HCT116 (cell line): ENCODE data around the gene BOLA2. TPM values are rescaled to one million over a fixed set of nuclear protein-coding genes. Genes with fewer than 3 reads are reported as not detected.
"Not testable (repeated sequence)": the region's sequence is repeated elsewhere in the genome, so short reads cannot be mapped to it uniquely, and the experiment has no call there.

Experiments
- ATAC-seq: fragments of 200-7000 bp; cut with Tn5 transposase; 2 replicates; pipeline ENCODE4 v1.9.1; 2020; ENCODE audit warnings: mild to moderate bottlenecking, moderate library complexity
- BruUV-seq: library from RNA; stranded (reverse); fragments of 400-500 nt; replicated peaks from 2 replicates; lab custom pipeline; 2021; lab: Mats Ljungman, UMichigan
- CTCF ChIA-PET: fragments of 300-600 bp; sonication (Branson Sonifier 250); formaldehyde crosslinking; loops from one replicate; lab custom pipeline; 2021; ENCODE audit warnings: antibody characterized with exemption; lab: Charles Lee
- POLR2A ChIA-PET: fragments of 300-600, 350-600 bp; sonication (Branson Sonifier 250); formaldehyde crosslinking; loops from one replicate; lab custom pipeline; 2021; ENCODE audit warnings: antibody characterized with exemption; lab: Charles Lee
- RAD21 ChIA-PET, 2 experiments: fragments of 300-600 bp; sonication (Branson Sonifier 250); formaldehyde crosslinking; loops; one replicate each; lab custom pipeline; 2023; ENCODE audit warnings: low total read pairs in 2 of 2; ENCODE audit not compliant: uncharacterized antibody in 2 of 2, unreplicated experiment in 2 of 2, low non-redundant PET in 1 of 2; lab: Charles Lee
- DNase-seq: peaks from one replicate; pipeline ENCODE4 v3.0.0-alpha.2; 2010; ENCODE audit warnings: low read depth, low spot score
- H2AFZ ChIP-seq: fragments of 200-600 bp; shearing (Covaris generic), sonication (generic); 2 replicates; pipeline ENCODE4 v1.6.1; 2017; ENCODE audit warnings: low read depth, mixed run types, mixed read lengths, antibody characterized with exemption, low read length; ENCODE audit not compliant: poor library complexity, severe bottlenecking
- H3K27ac ChIP-seq: 2 replicates; pipeline ENCODE4 v1.5.1; 2012; ENCODE audit warnings: low read depth, low read length
- H3K27me3 ChIP-seq: fragments of 200-600 bp; sonication (generic); 2 replicates; pipeline ENCODE4 v1.6.1; 2016; ENCODE audit warnings: mixed run types, low read length, mixed read lengths; ENCODE audit not compliant: insufficient read depth
- H3K36me3 ChIP-seq, 2 experiments: fragments of 200-500 bp in 1 of 2; fragments of 200-600 bp in 1 of 2; sonication (Bioruptor generic) in 1 of 2; sonication (generic) in 1 of 2; 2 replicates each; pipeline versions ENCODE4 v1.5.1 to v1.6.1; 2014 to 2016; ENCODE audit warnings: low read length in 2 of 2, inconsistent platforms in 1 of 2, mixed read lengths in 1 of 2, mixed run types in 1 of 2; ENCODE audit not compliant: insufficient read depth in 2 of 2, control insufficient read depth in 1 of 2
- H3K4me1 ChIP-seq, 2 experiments: fragments of 200-600 bp in 1 of 2; sonication (generic) in 1 of 2; 2 replicates each; pipeline versions ENCODE4 v1.5.1 to v1.6.1; 2012 to 2017; ENCODE audit warnings: low read length in 2 of 2, inconsistent platforms in 1 of 2, mild to moderate bottlenecking in 1 of 2, mixed read lengths in 1 of 2, mixed run types in 1 of 2, moderate library complexity in 1 of 2; ENCODE audit not compliant: insufficient read depth in 2 of 2, control insufficient read depth in 1 of 2
- H3K4me2 ChIP-seq: fragments of 200-600 bp; sonication (generic); 2 replicates; pipeline ENCODE4 v1.6.1; 2017; ENCODE audit warnings: mixed run types, low read length, mixed read lengths
- H3K4me3 ChIP-seq, 2 experiments: fragments of 200-600 bp in 1 of 2; sonication (generic) in 1 of 2; replicated peaks in 1 of 2; 2 replicates each; pipeline ENCODE4 v1.5.1; 2011 to 2016; ENCODE audit warnings: low read length in 2 of 2, control low read depth in 1 of 2, low read depth in 1 of 2, mild to moderate bottlenecking in 1 of 2, mixed read lengths in 1 of 2, mixed run types in 1 of 2
- H3K79me2 ChIP-seq: fragments of 200-600 bp; sonication (generic); 2 replicates; pipeline ENCODE4 v1.6.1; 2017; ENCODE audit warnings: mild to moderate bottlenecking, mixed run types, low read length, moderate library complexity, mixed read lengths; ENCODE audit not compliant: insufficient read depth
- H3K9ac ChIP-seq: fragments of 200-600 bp; sonication (generic); 2 replicates; pipeline ENCODE4 v1.6.1; 2016; ENCODE audit warnings: low read length, mixed read lengths
- H3K9me2 ChIP-seq: fragments of 200-600 bp; sonication (generic), shearing (Covaris generic); 2 replicates; pipeline ENCODE4 v1.6.1; 2017; ENCODE audit warnings: mixed run types, mild to moderate bottlenecking, moderate library complexity; ENCODE audit not compliant: insufficient read depth
- H3K9me3 ChIP-seq, 2 experiments: fragments of 200-500 bp in 1 of 2; fragments of 200-600 bp in 1 of 2; sonication (Bioruptor generic) in 1 of 2; sonication (generic) in 1 of 2; 2 replicates each; pipeline ENCODE4 v1.6.1; 2014 to 2017; ENCODE audit warnings: low read length in 2 of 2, mixed read lengths in 2 of 2, inconsistent platforms in 1 of 2, low read depth in 1 of 2, mild to moderate bottlenecking in 1 of 2, mixed run types in 1 of 2, moderate library complexity in 1 of 2; ENCODE audit not compliant: control insufficient read depth in 1 of 2, insufficient read depth in 1 of 2
- H4K20me1 ChIP-seq: fragments of 200-600 bp; sonication (generic), shearing (Covaris generic); 2 replicates; pipeline ENCODE4 v1.6.1; 2017; ENCODE audit warnings: mixed run types, mild to moderate bottlenecking, moderate library complexity; ENCODE audit not compliant: insufficient read depth
- intact Hi-C: fragments of 100-400 bp; cut with micrococcal nuclease; formaldehyde crosslinking; loops from 2 replicates; pipeline ENCODE4 v1.10.0; 2022
- total RNA-seq: library from RNA; stranded (reverse); gene quantifications from one replicate; pipeline ENCODE4 v1.2.1, GENCODE V29; 2021; ENCODE audit not compliant: unreplicated experiment

Gene BOLA2
- total RNA-seq, 1 experiment from 2014 or later = 9.5 TPM

GRCh38 chr16:29467654-29468366 is 13.7 kb upstream of the BOLA2 start:
- H3K27me3 ChIP-seq, CTCF ChIA-PET, H4K20me1 ChIP-seq, H2AFZ ChIP-seq, H3K9me3 ChIP-seq, H3K79me2 ChIP-seq, H3K4me3 ChIP-seq, H3K9me2 ChIP-seq, POLR2A ChIA-PET, H3K27ac ChIP-seq, BruUV-seq, H3K9ac ChIP-seq, DNase-seq, H3K4me1 ChIP-seq, H3K4me2 ChIP-seq, intact Hi-C loops, RAD21 ChIA-PET, H3K36me3 ChIP-seq: not testable (repeated sequence)
- ATAC-seq = peak; percentile 66

GRCh38 chr16:29466904-29467303 is 12.8 kb upstream of the BOLA2 start:
- H3K4me2 ChIP-seq, H3K9me3 ChIP-seq, H3K9ac ChIP-seq, intact Hi-C loops, CTCF ChIA-PET, BruUV-seq, H3K36me3 ChIP-seq, RAD21 ChIA-PET, H3K9me2 ChIP-seq, DNase-seq, H3K4me3 ChIP-seq, H3K27ac ChIP-seq, H3K27me3 ChIP-seq, H2AFZ ChIP-seq, POLR2A ChIA-PET, H3K79me2 ChIP-seq, H4K20me1 ChIP-seq, H3K4me1 ChIP-seq: not testable (repeated sequence)
- ATAC-seq = peak; percentile 39

- RAD21 ChIA-PET, CTCF ChIA-PET, POLR2A ChIA-PET, H3K27ac ChIP-seq, H3K9me3 ChIP-seq, H2AFZ ChIP-seq, H3K4me1 ChIP-seq, H3K79me2 ChIP-seq, DNase-seq, H3K4me2 ChIP-seq, H4K20me1 ChIP-seq, intact Hi-C loops, H3K9me2 ChIP-seq, H3K4me3 ChIP-seq, H3K36me3 ChIP-seq, H3K27me3 ChIP-seq, BruUV-seq, H3K9ac ChIP-seq: not testable (repeated sequence)
- ATAC-seq = peak; percentile 63
Measured at GRCh38 chr16:29465985-29466824, 12.1 kb upstream of the BOLA2 start.

GRCh38 chr16:29460647-29461030 is 6.5 kb upstream of the BOLA2 start:
- BruUV-seq, H3K9ac ChIP-seq, H3K27ac ChIP-seq, POLR2A ChIA-PET, H3K9me3 ChIP-seq, H4K20me1 ChIP-seq, H3K4me3 ChIP-seq, H3K79me2 ChIP-seq, H3K4me1 ChIP-seq, H3K4me2 ChIP-seq, intact Hi-C loops, H3K9me2 ChIP-seq, DNase-seq, CTCF ChIA-PET, RAD21 ChIA-PET, H3K36me3 ChIP-seq, H3K27me3 ChIP-seq, H2AFZ ChIP-seq: not testable (repeated sequence)
- peak; percentile 3; the same call in 1 of the 2 replicates for ATAC-seq
